GM18517 (cell line): ENCODE data around the gene EDN1.

Experiments
- ATAC-seq: cut with Tn5 transposase; IDR thresholded peaks from one replicate; pipeline ENCODE4 v1.9.1; 2021; ENCODE audit warnings: mild to moderate bottlenecking, moderate library complexity; ENCODE audit not compliant: unreplicated experiment

EDN1 gene

DNA sequence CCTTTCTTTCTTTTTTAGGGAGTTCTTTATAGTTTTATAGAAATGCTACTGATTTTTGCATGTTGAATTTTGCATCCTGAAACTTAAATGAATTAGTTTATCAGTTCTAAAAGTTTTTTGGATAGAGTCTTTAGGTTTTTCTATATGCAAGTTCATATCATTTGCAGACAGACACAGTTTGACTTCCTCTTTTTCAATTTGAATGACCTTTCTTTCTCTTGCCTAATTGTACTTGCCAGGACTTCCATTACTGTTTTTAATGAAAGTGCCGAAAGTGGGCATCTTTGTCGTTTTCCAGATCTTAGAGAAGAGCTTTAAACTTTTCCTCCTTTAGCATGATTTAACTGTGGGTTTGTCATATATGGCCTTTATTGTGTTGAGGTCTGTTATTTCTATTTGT is 21.1 kb upstream of the EDN1 start:
- ATAC-seq: no peak

DNA sequence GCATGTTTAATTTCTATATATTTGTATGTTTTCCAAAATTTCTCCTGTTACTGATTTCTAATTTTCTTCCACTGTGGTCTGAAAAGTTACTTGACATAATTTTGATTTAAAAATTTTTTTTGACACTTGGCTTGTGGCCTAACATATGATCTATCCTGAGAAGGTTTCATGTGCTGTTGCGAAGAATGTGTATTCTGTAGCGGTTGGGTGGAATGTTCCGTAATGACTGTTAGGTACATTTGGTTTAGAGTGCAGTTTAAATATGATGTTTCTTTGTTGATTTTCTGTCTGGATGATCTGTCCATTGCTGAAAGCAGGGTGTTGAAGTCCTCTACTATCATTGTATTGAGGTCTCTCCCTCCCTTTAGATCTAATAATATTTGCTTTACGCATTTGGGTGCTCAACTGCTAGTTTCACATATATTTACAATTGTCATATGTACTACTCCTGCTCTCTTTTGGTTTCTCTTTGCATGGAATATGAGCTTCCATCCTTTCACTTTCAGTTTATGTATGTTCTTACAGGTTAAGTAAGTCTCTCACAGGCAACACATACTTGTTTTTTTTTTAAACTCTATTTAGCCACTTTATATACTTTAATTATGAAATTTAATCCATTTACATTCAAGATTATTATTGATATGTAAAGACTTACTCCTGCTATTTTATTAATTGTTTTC is 19.5 kb upstream of the EDN1 start:
- ATAC-seq: no peak

- ATAC-seq: no peak
Observed at GRCh38 chr6:12271594-12271993, 18.6 kb upstream of the EDN1 start.

DNA sequence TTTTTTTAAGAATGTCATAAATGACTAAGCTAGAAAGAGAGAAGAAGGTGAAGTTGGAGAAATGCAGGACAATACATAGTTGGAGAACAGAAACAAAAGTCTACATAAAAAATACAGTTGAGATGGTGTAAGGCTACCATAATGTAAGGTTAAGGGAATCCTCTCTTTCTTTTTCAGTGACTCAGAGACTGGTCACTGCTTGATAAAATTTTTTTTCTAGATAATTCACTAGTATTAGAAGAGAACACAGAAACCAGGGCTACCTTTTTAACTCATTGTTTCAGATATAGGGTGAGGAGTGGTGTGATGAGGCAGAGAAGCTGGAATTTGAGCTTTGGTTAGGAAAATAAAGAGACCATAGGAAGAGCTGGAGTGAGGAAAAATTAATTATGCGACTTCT is 18.2 kb upstream of the EDN1 start:
- no peak for ATAC-seq

- ATAC-seq: no peak
Observed at GRCh38 chr6:12275107-12275506, 15.1 kb upstream of the EDN1 start.

DNA sequence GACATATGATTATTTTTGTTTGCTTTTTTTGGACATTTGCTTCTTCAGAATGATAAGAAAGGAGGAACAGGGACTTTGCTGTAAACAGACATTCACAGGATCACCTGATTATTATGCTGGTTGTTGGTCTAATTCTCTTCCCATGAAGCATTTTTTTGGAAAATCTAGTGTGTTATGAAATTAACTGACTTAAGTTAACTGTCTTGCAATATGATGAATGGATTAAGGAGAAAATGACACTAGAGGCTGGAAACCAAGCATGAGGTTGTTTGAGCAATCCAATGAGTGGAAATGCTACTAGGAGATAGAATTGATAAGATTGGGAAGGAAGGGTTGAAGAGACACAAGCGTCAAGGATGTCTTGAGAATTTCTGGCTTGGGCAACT is 13.2 kb upstream of the EDN1 start:
- ATAC-seq: no peak

DNA sequence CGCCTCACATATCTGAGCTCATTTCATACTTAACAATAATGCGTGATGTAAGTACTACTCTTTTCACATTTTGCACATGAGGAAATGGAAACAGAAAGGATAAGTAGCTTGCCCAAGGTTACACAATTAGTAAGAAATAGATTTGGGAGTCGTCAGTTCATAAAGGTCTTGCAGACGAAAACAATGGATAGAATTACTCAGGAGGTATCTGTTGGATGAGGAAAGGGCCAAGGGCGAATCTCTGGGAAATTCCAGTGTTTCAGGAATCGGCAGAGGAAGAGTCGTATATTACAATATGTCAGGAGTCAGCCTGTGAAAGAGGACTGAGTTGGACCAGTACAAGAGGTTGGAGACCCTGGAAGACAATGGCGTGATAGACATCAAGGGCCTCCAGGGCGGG is 12.8 kb upstream of the EDN1 start:
- ATAC-seq: no peak

DNA sequence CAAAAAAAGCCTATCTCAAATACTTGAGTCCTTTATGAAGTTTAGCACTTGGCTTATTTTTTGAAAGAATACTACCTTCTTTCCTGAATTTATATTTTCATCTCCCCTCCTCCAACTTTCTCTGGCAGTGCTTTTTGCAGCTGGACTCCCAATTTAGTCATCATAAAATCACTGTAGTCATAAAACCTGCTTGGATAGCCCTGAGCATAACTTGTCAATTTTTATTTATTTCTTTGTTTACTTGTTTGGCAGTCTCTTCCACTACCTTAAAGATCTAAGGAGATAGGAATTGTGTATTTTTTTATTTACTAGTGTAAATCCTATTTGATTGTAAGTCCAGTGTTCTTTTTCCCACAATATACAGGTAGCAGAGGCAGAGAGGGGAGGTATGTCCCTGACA is 11.2 kb upstream of the EDN1 start:
- ATAC-seq: no peak

GRCh38 chr6:12279322-12280091 is 10.7 kb upstream of the EDN1 start:
- ATAC-seq: no peak

- no peak for ATAC-seq
Observed at GRCh38 chr6:12280458-12280857, 9.7 kb upstream of the EDN1 start.

GRCh38 chr6:12280902-12281301 is 9.3 kb upstream of the EDN1 start:
- ATAC-seq: no peak

- no peak for ATAC-seq
Observed at GRCh38 chr6:12283904-12284303, 6.3 kb upstream of the EDN1 start.

GRCh38 chr6:12286373-12287110 is 3.6 kb upstream of the EDN1 start:
- ATAC-seq: no peak

DNA sequence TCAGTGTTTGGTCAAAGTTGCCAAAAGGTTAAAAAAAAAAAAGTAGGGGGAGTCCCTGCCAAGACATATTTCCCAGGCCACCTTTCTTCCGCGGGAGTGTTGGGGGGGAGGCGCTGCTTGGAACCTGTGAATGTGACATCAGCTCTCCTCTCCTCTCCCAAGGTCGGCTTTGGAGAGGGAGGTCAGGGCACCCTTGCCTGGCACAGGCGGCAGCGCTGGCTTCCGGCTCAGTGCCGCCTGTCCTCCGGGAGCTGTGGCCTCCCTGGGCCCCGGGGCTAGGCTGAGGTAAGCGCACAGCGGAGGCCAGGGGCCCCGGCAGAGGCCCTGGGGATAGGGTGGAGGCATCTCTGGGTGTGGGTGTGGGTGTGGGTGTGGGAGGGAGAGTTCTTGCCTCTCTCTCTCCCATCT is 1.9 kb upstream of the EDN1 start:
- no peak for ATAC-seq

DNA sequence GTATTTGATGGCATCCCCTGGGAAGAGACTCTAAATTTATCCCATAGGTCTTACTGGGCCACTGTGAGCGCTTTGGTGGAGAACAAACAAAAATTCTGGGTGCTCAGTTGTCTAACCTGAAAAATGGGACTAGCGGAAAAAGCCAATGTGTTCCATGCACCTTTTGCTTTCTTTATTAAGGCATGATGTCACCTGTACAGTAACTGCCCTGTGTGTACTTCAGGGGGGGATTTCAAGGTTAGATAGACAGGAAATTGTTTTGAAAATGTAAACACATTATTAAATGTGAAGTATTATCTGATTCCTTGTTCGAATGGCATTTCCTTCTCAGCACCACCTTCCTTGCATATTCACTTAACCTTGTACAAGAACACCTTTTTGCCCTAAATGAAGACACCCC is 1.2 kb upstream of the EDN1 start:
- ATAC-seq: no peak

- no peak for ATAC-seq
Observed at GRCh38 chr6:12289365-12289919, 719 bp upstream of the EDN1 start.

DNA sequence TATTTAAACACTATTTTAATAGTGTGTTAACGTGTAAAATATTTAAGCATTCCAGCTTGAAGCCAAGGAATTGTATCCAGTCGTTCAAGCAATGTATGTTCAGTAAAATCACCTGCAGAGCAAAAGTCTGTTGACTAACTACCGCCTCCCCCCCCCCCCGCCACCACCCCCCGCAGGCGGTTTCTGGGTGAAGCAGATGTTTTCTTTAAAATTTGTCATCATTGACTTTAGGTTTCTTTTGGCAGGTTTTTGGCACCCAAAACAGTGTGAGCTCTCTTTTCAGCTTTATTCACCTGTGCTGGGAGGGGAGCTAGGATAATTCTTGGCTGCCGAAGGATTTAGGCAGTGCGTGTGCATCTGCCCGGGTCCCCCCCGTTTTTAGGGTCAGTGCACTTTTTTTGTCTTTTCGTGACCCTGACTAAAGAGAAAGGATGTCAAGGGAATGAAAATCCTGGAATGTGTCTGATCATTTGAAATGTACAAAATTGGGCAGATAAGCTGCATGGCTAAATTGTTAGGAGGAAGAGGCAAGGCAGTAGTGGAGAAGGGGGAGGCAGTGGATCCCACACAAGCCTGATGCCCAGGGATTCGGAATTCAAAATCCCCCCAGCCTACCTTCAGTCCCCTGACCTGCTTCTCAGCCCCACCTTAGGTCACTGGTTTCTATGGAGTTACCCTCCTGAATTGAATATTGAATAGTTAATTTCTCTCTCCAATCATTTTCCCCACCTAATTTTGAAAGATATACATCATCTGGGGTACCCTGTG is 1.1 kb downstream of the EDN1 start:
- ATAC-seq: no peak

DNA sequence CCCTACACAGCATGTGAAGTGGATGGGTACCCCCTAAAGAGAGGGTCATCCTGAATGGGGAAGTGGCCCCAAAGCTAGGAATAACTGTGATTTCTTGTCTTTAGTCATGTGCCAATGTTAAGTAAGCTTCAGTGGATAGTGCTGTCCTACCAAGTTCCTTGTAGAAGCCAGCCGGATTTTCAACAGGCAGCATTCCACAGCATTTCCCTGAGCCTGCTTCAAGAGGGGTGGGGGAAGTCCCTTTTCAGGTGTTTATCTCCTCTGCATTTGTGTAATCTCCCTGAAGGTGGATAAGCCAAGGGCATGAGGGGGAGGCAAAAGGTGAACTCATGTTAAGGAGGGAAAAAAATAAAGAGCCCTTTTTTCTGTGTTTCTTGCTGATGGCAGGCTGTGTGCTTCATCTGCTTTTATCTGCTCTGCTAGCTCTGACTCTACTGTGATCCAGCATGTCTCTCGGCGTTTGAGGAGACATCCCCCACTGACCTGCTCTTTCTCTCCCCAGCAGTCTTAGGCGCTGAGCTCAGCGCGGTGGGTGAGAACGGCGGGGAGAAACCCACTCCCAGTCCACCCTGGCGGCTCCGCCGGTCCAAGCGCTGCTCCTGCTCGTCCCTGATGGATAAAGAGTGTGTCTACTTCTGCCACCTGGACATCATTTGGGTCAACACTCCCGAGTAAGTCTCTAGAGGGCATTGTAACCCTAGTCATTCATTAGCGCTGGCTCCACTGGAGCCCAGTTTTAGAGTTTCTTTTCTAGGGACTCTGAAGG is 1.9 kb downstream of the EDN1 start:
- no peak for ATAC-seq

GRCh38 chr6:12293235-12293930 is 3.2 kb downstream of the EDN1 start:
- ATAC-seq: no peak
